IMR-90 (cell line): ENCODE measurements around the gene FBXL19. TPM values are rescaled to one million over a fixed set of nuclear protein-coding genes. Genes with fewer than 3 reads are reported as not detected.
A peak's percentile ranks its signal among the peaks of the same experiment; 100 is the strongest.

Source experiments
- ATAC-seq: fragments of 200-7000 bp; cut with Tn5 transposase; 2 replicates; pipeline ENCODE4 v1.9.1; 2020; ENCODE audit warnings: low read depth, mild to moderate bottlenecking, moderate library complexity
- BruUV-seq: library from RNA; stranded (reverse); fragments of 400-500 nt; replicated peaks from 2 replicates; lab custom pipeline; 2021; lab: Mats Ljungman, UMichigan
- CTCF ChIA-PET: fragments of 300-600 bp; formaldehyde crosslinking; extraction: SDS; loops from one replicate; lab custom pipeline; 2021; ENCODE audit warnings: antibody characterized with exemption; lab: Yijun Ruan, JAX
- POLR2A ChIA-PET: fragments of 300-600 bp; sonication (Branson Sonifier 250); formaldehyde crosslinking; loops from one replicate; lab custom pipeline; 2022; ENCODE audit warnings: antibody characterized with exemption; ENCODE audit not compliant: unreplicated experiment; lab: Charles Lee
- DNase-seq: peaks from one replicate; pipeline ENCODE4 v3.0.0; 2013
- H2AFZ ChIP-seq: replicated peaks from 2 replicates; pipeline ENCODE3; 2013; ENCODE audit warnings: low read length, mild to moderate bottlenecking; ENCODE audit not compliant: poor library complexity
- H2AK5ac ChIP-seq: 2 replicates; pipeline ENCODE4 v1.6.1; 2013; ENCODE audit warnings: low read depth, low read length, inconsistent platforms
- H2AK9ac ChIP-seq: replicated peaks from 2 replicates; pipeline ENCODE3; 2013; ENCODE audit warnings: mild to moderate bottlenecking, low read depth, low read length, moderate library complexity; ENCODE audit not compliant: poor library complexity
- H2BK120ac ChIP-seq: 2 replicates; pipeline ENCODE4 v1.6.1; 2013; ENCODE audit warnings: low read depth, low read length, inconsistent platforms
- H2BK15ac ChIP-seq: 3 replicates; pipeline ENCODE4 v1.6.1; 2013; ENCODE audit warnings: low read depth, low read length, inconsistent platforms
- H2BK20ac ChIP-seq: 2 replicates; pipeline ENCODE4 v1.6.1; 2013; ENCODE audit warnings: low read depth, mild to moderate bottlenecking, inconsistent platforms, low read length, moderate library complexity
- H2BK5ac ChIP-seq: 2 replicates; pipeline ENCODE4 v1.6.1; 2013; ENCODE audit warnings: mild to moderate bottlenecking, low read depth, low read length, inconsistent platforms; ENCODE audit not compliant: poor library complexity, severe bottlenecking
- H3K14ac ChIP-seq: replicated peaks from 2 replicates; pipeline ENCODE4 v1.6.1; 2013; ENCODE audit warnings: low read depth, low read length, inconsistent platforms
- H3K18ac ChIP-seq: 2 replicates; pipeline ENCODE4 v1.6.1; 2013; ENCODE audit warnings: low read depth, low read length, control low read depth
- H3K23ac ChIP-seq: 2 replicates; pipeline ENCODE4 v1.6.1; 2013; ENCODE audit warnings: low read depth, low read length, inconsistent platforms
- H3K27ac ChIP-seq: 2 replicates; pipeline ENCODE4 v1.5.1; 2013; ENCODE audit warnings: mild to moderate bottlenecking, control low read depth, low read length; ENCODE audit not compliant: insufficient read depth
- H3K27me3 ChIP-seq: 2 replicates; pipeline ENCODE4 v1.6.1; 2013; ENCODE audit warnings: low read length; ENCODE audit not compliant: control insufficient read depth, insufficient read depth
- H3K36me3 ChIP-seq: 2 replicates; pipeline ENCODE4 v1.6.1; 2013; ENCODE audit warnings: low read length, mixed read lengths; ENCODE audit not compliant: control insufficient read depth, insufficient read depth
- H3K4ac ChIP-seq: 2 replicates; pipeline ENCODE4 v1.6.1; 2013; ENCODE audit warnings: low read depth, low read length, inconsistent platforms
- H3K4me1 ChIP-seq: 2 replicates; pipeline ENCODE4 v1.6.1; 2013; ENCODE audit warnings: low read length, mixed read lengths; ENCODE audit not compliant: control insufficient read depth, insufficient read depth
- H3K4me2 ChIP-seq: 2 replicates; pipeline ENCODE4 v1.6.1; 2013; ENCODE audit warnings: low read depth, mild to moderate bottlenecking, control low read depth, low read length, moderate library complexity
- H3K4me3 ChIP-seq: 2 replicates; pipeline ENCODE4 v1.5.1; 2013; ENCODE audit warnings: low read depth, mild to moderate bottlenecking, control low read depth, low read length, moderate library complexity; ENCODE audit not compliant: insufficient read depth
- H3K56ac ChIP-seq: 2 replicates; pipeline ENCODE4 v1.6.1; 2013; ENCODE audit warnings: low read length, inconsistent platforms; ENCODE audit not compliant: insufficient read depth; ENCODE audit errors: extremely low read depth
- H3K79me1 ChIP-seq, 2 experiments: 2 replicates each; pipeline ENCODE4 v1.6.1; 2013; ENCODE audit warnings: low read length in 2 of 2, inconsistent platforms in 1 of 2, low read depth in 1 of 2
- H3K9ac ChIP-seq: 2 replicates; pipeline ENCODE4 v1.6.1; 2013; ENCODE audit warnings: low read depth, low read length, control low read depth
- H3K9me1 ChIP-seq: 2 replicates; pipeline ENCODE4 v1.6.1; 2013; ENCODE audit warnings: low read length, inconsistent platforms; ENCODE audit not compliant: insufficient read depth
- H3K9me3 ChIP-seq: 2 replicates; pipeline ENCODE4 v1.6.1; 2013; ENCODE audit warnings: low read length; ENCODE audit not compliant: control insufficient read depth, insufficient read depth
- H4K20me1 ChIP-seq: 2 replicates; pipeline ENCODE4 v1.6.1; 2013; ENCODE audit warnings: low read length, inconsistent platforms; ENCODE audit not compliant: insufficient read depth
- H4K5ac ChIP-seq: 2 replicates; pipeline ENCODE4 v1.6.1; 2013; ENCODE audit warnings: mild to moderate bottlenecking, low read depth, low read length, control low read depth
- H4K8ac ChIP-seq, 2 experiments: 2 replicates each; pipeline ENCODE4 v1.6.1; 2013; ENCODE audit warnings: low read depth in 2 of 2, low read length in 2 of 2, control low read depth in 1 of 2, inconsistent platforms in 1 of 2
- H4K91ac ChIP-seq: 2 replicates; pipeline ENCODE4 v1.6.1; 2013; ENCODE audit warnings: low read depth, low read length, inconsistent platforms; ENCODE audit not compliant: insufficient read depth
- BHLHE40 ChIP-seq: fragments of 150-350 bp; IDR thresholded peaks from 2 replicates; pipeline ENCODE4 v1.6.1; 2016; ENCODE audit warnings: mild to moderate bottlenecking, low read depth, low read length
- CEBPB ChIP-seq: IDR thresholded peaks from 2 replicates; pipeline ENCODE4 v1.6.1; 2012; ENCODE audit warnings: low read depth, low read length, improper control_type of control experiment
- CHD1 ChIP-seq: IDR thresholded peaks from 2 replicates; pipeline ENCODE4 v1.6.1; 2012; ENCODE audit warnings: low read depth, low read length, improper control_type of control experiment
- FOS ChIP-seq: fragments of 150-350 bp; IDR thresholded peaks from 2 replicates; pipeline ENCODE4 v1.6.1; 2016; ENCODE audit warnings: low read depth, low read length
- MAFK ChIP-seq: IDR thresholded peaks from 2 replicates; pipeline ENCODE4 v1.6.1; 2012; ENCODE audit warnings: low read depth, low read length, improper control_type of control experiment
- MAZ ChIP-seq: IDR thresholded peaks from 2 replicates; pipeline ENCODE4 v1.6.1; 2012; ENCODE audit warnings: low read depth, mild to moderate bottlenecking, low read length, improper control_type of control experiment, moderate library complexity, borderline replicate concordance
- MXI1 ChIP-seq: IDR thresholded peaks from 2 replicates; pipeline ENCODE4 v1.6.1; 2012; ENCODE audit warnings: low read depth, mild to moderate bottlenecking, low read length, moderate library complexity, borderline replicate concordance
- NFE2L2 ChIP-seq: fragments of 150-350 bp; IDR thresholded peaks from 2 replicates; pipeline ENCODE4 v1.6.1; 2016; ENCODE audit warnings: low read depth, mild to moderate bottlenecking, low read length
- POLR2A ChIP-seq: IDR thresholded peaks from 2 replicates; pipeline ENCODE4 v1.6.1; 2012; ENCODE audit warnings: mild to moderate bottlenecking, low read depth, low read length
- RAD21 ChIP-seq: IDR thresholded peaks from 2 replicates; pipeline ENCODE4 v1.6.1; 2012; ENCODE audit warnings: low read length, improper control_type of control experiment
- RFX5 ChIP-seq: IDR thresholded peaks from 2 replicates; pipeline ENCODE4 v1.8.0; 2012; ENCODE audit warnings: low read depth, mild to moderate bottlenecking, low read length, moderate library complexity
- SMC3 ChIP-seq: fragments of 150-350 bp; IDR thresholded peaks from 2 replicates; pipeline ENCODE4 v1.6.1; 2016; ENCODE audit warnings: low read depth, mild to moderate bottlenecking, antibody characterized with exemption, low read length, moderate library complexity
- WGBS, 2 experiments: methylation state at CpG; one replicate each; pipeline versions ENCODE4 v1.1.5 to v1.1.7; 2013; ENCODE audit warnings: missing lambda C conversion rate in 2 of 2; ENCODE audit not compliant: insufficient read length in 1 of 2; ENCODE audit errors: extremely low coverage in 2 of 2; 5-methylcytosine and 5-hydroxymethylcytosine counted together
- dilution Hi-C: fragments of 300-500 bp; cut with HindIII; formaldehyde crosslinking; loops from one replicate; pipeline ENCODE4 v1.14.3; 2018; ENCODE audit warnings: low sequenced_read_pairs; ENCODE audit not compliant: unreplicated experiment
- in situ Hi-C: fragments of 300-500 bp; cut with MboI; formaldehyde crosslinking; loops from 3 replicates; pipeline ENCODE4 v1.14.3; 2019; ENCODE audit warnings: low sequenced_read_pairs, inconsistent platforms, mixed read lengths
- intact Hi-C: fragments of 100-400 bp; cut with micrococcal nuclease; formaldehyde crosslinking; loops from 2 replicates; pipeline ENCODE4 v1.10.0; 2022
- polyA plus RNA-seq, 3 experiments: library from polyadenylated mRNA; depleted of rRNA; stranded (reverse); fragments of >200 nt; gene quantifications; 2 replicates each; pipeline ENCODE4 v1.2.3, GENCODE V29; 2012; ENCODE audit warnings: low replicate concordance in 1 of 3
- total RNA-seq: library from RNA; depleted of rRNA; stranded (reverse); fragments of >200 nt; gene quantifications from 2 replicates; pipeline ENCODE4 v1.2.3, GENCODE V29; 2012
- TF ChIP-seq, protein P1 (sequence below): conservative IDR thresholded peaks from 2 replicates; pipeline ENCODE4 v1.5.1; 2012; ENCODE audit warnings: mild to moderate bottlenecking, low read depth, low read length, improper control_type of control experiment
- TF ChIP-seq, protein P2 (sequence below): fragments of 150-350 bp; IDR thresholded peaks from 2 replicates; pipeline ENCODE4 v1.6.1; 2016; ENCODE audit warnings: low read depth, mild to moderate bottlenecking, low read length, moderate library complexity, borderline replicate concordance

FBXL19 gene
- total and polyA plus RNA-seq, 2 of the 4 experiments (the other 2 are of a cell fraction), result 5.0 to 13.8 TPM

DNA sequence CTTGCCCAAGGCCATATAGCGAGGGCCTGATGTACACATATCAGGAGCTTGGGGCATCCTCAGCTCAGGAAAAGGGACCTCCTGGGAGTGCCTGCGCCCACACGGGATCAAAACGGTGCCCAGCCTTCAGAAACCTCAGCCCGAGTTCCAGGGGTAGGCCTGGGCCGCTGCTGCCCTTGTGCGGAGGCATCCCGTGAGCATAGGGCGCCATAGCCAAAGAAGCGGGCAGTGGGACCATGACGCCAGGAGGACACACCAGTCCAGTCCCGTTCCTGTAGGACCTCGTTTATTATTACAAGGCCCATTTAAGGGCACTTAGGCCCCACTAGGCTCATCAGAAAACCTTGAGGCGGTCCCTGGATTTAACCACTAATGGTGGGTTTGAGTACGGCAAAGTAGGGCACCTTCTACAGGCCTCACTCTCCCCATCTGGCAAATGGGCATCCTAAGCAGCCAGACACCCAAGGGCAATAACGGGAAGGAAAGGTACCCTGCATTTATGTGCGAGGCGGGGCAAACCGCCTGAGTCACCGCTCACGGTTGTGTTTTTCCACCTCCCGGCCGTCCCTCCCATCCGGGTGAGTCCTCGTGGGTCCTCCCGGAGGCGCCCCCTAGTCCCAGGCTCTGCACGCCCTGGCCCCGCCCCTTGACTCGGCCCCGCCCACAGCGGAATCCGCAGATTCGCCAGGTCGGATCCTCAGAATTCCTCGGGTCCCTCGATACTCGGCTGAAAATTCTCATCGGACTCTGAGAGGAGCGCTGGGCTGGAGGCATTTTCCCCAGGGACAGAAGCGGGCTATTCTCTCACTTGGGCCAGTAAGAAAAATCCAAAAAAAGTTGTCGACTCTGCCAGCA, 33.5 kb downstream of the FBXL19 start:
- DNase-seq (peak; percentile 81), ATAC-seq (peak; percentile 73)
- peak overlapping the region; percentile 88; the same call in 1 of the 3 replicates for H2BK15ac ChIP-seq
- 23% methylated on average over 20 of the region's 42 CpGs; no CpG with 5 or more reads in 1 of the 2 experiments for WGBS, 2 experiments
- peak overlapping the region; percentile 68; the same call in 1 of the 2 replicates for H2AK5ac ChIP-seq
- peak overlapping the region; percentile 6; the same call in 1 of the 2 replicates for H2BK20ac ChIP-seq
- peak overlapping the region; percentile 94; the same call in 1 of the 2 replicates for H3K23ac ChIP-seq
- peak overlapping the region; percentile 73 for H3K4me2 ChIP-seq
- dilution Hi-C loops, result no loop called here
- peak overlapping the region; percentile 95 to 98 for H4K8ac ChIP-seq
- peak overlapping the region; percentile 92 for H4K91ac ChIP-seq
- H3K27me3 ChIP-seq, result no peaks in the 10 kb centered on the region
- no peaks in the 10 kb centered on the region for H3K9me3 ChIP-seq
- H3K9me1 ChIP-seq, result no peaks in the 10 kb centered on the region; the same call in 1 of the 2 replicates
- H3K18ac ChIP-seq, result peak overlapping the region; percentile 66
- H3K36me3 ChIP-seq, result peaks cover 23% of the 10 kb centered on the region
- peaks cover 6% of the 10 kb centered on the region for H3K4me1 ChIP-seq
- peak overlapping the region; percentile 94 for H2AK9ac ChIP-seq
- peak overlapping the region; percentile 93 for H3K27ac ChIP-seq
- H4K5ac ChIP-seq, result peak overlapping the region; percentile 81
- intact Hi-C loops, result loop anchor here (1.0 to 10.0 kb wide), 3 partner anchors 118 to 908 kb away; partner anchors contain the start of genes ZNF646 and ZNF668
- peaks cover 12% of the 10 kb centered on the region; the same call in 1 of the 2 replicates for H4K20me1 ChIP-seq
- peak overlapping the region; percentile 99 for H2AFZ ChIP-seq
- H2BK120ac ChIP-seq, result peak overlapping the region; percentile 89
- peak overlapping the region; percentile 89 for H2BK5ac ChIP-seq
- H3K4me3 ChIP-seq, result peak overlapping the region; percentile 61
- ChIA-PET CTCF (interaction anchor here (0.6 kb wide), 1 partner anchor 511 kb away, joined by 3 read pairs; no protein-coding TSS in a partner anchor), POLR2A (no interaction called here)
- peak overlapping the region; percentile 95 for H3K9ac ChIP-seq
- in situ Hi-C loops, result no loop called here
- peak overlapping the region; percentile 98 for H3K4ac ChIP-seq
- peak overlapping the region; percentile 96 for H3K14ac ChIP-seq
- peaks cover 33 to 40% of the 10 kb centered on the region in 2 experiments for H3K79me1 ChIP-seq
- BruUV-seq, result no TSS peak
- peak overlapping the region; percentile 99 for H3K56ac ChIP-seq
- TF ChIP-seq CHD1 (no peak), SMC3 (no peak), MAFK (no peak), MAZ (peak; percentile 76; the same call in 1 of the 2 replicates), BHLHE40 (no peak), POLR2A (no peak), NFE2L2 (peak; percentile 22; the same call in 1 of the 2 replicates), CEBPB (no peak), RAD21 (no peak), MXI1 (no peak), RFX5 (no peak), FOS (no peak)
- TF ChIP-seq, protein P1, sequence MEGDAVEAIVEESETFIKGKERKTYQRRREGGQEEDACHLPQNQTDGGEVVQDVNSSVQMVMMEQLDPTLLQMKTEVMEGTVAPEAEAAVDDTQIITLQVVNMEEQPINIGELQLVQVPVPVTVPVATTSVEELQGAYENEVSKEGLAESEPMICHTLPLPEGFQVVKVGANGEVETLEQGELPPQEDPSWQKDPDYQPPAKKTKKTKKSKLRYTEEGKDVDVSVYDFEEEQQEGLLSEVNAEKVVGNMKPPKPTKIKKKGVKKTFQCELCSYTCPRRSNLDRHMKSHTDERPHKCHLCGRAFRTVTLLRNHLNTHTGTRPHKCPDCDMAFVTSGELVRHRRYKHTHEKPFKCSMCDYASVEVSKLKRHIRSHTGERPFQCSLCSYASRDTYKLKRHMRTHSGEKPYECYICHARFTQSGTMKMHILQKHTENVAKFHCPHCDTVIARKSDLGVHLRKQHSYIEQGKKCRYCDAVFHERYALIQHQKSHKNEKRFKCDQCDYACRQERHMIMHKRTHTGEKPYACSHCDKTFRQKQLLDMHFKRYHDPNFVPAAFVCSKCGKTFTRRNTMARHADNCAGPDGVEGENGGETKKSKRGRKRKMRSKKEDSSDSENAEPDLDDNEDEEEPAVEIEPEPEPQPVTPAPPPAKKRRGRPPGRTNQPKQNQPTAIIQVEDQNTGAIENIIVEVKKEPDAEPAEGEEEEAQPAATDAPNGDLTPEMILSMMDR, result 0 out of 2 replicates have a peak, but pooled peaks have one; percentile 24
- TF ChIP-seq, protein P2, sequence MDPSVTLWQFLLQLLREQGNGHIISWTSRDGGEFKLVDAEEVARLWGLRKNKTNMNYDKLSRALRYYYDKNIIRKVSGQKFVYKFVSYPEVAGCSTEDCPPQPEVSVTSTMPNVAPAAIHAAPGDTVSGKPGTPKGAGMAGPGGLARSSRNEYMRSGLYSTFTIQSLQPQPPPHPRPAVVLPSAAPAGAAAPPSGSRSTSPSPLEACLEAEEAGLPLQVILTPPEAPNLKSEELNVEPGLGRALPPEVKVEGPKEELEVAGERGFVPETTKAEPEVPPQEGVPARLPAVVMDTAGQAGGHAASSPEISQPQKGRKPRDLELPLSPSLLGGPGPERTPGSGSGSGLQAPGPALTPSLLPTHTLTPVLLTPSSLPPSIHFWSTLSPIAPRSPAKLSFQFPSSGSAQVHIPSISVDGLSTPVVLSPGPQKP, result no peak
